D721Med (cell line): ENCODE data around the gene ZNF197.
A peak's percentile ranks its signal among the peaks of the same experiment; 100 is the strongest.

Source experiments
- DNase-seq: peaks from one replicate; pipeline ENCODE4 v3.0.0; 2011; ENCODE audit warnings: low spot score; ENCODE audit not compliant: insufficient read length
- FAIRE-seq: peaks from 2 replicates; lab custom pipeline; 2011; peaks lifted over from hg19 to GRCh38; lab: Jason Lieb, UNC
- TF ChIP-seq, protein P1 (sequence below): IDR thresholded peaks from 2 replicates; pipeline ENCODE4 v1.5.1; 2012; ENCODE audit warnings: mild to moderate bottlenecking, control low read depth; ENCODE audit not compliant: insufficient read depth; ENCODE audit errors: missing control alignments

Gene ZNF197

DNA sequence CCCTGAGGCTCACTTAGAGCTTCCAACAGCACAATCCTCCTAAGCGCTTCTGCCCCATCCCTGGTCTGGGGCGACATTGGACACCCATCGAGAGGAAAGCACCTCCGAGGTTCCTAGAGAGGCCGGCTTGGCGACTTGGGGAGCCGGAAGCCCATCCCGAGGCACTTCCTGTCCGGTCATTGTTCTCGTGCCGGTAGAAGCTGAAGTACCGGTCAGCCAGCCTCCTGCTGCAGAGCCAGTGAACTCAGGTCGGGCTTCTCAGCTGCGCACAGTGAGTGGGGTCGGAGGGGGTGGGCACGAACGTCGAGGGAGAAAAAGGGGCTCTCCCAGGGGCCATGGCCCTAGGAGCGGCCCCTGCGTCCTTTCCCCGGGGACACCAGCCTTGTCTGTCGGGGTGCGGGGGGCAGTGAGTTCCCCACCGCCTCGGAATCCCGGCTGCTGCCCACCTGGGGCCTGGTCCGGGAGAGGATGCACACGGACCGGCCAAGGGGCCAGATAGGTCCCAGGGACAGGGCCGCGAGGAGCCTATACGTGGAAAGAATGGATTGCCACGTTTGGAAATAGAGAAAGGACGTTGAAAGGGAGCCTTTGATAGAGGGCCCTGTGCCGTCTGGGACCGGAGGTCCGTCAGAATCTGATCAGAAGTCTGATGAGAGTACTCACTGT lies 23.9 kb downstream of the ZNF197 start, which contains the start of gene ZNF35:
Gene ZNF35, plus strand, starts transcription at position 169 of the 666 bp plus-strand sequence. CDS start 2,336 bp downstream, outside the sequence.
- TF ChIP-seq, protein P1, sequence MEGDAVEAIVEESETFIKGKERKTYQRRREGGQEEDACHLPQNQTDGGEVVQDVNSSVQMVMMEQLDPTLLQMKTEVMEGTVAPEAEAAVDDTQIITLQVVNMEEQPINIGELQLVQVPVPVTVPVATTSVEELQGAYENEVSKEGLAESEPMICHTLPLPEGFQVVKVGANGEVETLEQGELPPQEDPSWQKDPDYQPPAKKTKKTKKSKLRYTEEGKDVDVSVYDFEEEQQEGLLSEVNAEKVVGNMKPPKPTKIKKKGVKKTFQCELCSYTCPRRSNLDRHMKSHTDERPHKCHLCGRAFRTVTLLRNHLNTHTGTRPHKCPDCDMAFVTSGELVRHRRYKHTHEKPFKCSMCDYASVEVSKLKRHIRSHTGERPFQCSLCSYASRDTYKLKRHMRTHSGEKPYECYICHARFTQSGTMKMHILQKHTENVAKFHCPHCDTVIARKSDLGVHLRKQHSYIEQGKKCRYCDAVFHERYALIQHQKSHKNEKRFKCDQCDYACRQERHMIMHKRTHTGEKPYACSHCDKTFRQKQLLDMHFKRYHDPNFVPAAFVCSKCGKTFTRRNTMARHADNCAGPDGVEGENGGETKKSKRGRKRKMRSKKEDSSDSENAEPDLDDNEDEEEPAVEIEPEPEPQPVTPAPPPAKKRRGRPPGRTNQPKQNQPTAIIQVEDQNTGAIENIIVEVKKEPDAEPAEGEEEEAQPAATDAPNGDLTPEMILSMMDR = no peak
- FAIRE-seq (no peak), DNase-seq (peak; percentile 75)

DNA sequence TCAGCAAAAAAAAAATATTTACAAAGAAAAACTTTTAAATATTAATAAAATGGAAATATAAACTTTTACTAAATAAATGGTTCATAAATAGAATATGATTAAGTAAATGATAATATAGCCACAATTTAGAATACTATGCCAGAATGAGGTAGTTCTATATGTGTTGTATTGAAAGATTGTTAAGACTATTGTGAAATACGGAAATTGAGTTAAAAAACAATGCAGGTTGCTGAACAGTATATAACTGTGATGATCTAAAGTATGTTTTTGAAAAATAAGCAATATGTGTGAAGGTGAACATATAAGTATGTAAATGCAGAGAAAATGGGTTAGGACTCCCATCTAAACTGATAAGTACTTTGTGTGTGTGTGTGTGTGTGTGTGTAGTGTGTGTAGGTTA lies 24.9 kb downstream of the ZNF197 start:
- no peak for DNase-seq
- TF ChIP-seq, protein P1 = no peak
- FAIRE-seq = no peak

DNA sequence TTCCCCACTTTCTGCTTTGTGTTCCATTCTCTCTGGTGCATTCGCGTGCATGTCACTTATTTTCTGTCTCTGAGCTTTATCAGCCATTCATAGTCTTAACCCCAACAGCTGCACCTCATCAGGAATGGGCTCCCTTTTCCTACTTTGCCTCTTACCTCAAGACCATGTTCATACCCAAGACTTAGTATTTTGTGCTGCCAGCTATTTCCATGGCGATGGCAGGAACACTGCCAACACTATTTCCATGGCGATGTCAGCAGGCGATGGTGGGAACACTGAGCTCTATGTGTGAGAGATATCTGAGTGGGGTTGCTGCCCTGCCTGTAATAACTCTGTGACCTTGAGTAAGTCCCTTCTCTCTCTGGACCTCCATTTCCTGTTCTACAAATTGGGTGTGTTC lies 29.2 kb downstream of the ZNF197 start:
- TF ChIP-seq, protein P1 = no peak
- DNase-seq = no peak
- no peak for FAIRE-seq

DNA sequence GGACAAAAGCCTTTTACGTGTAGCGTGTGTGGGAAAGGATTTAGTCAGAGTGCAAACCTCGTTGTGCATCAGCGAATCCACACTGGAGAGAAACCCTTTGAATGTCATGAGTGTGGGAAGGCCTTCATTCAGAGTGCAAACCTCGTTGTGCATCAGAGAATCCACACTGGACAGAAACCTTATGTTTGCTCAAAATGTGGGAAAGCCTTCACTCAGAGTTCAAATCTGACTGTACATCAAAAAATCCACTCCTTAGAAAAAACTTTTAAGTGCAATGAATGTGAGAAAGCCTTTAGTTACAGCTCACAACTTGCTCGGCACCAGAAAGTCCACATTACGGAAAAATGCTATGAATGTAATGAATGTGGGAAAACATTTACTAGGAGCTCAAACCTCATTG lies 34.2 kb downstream of the ZNF197 start:
- DNase-seq (no peak), FAIRE-seq (no peak)
- TF ChIP-seq, protein P1 = no peak

DNA sequence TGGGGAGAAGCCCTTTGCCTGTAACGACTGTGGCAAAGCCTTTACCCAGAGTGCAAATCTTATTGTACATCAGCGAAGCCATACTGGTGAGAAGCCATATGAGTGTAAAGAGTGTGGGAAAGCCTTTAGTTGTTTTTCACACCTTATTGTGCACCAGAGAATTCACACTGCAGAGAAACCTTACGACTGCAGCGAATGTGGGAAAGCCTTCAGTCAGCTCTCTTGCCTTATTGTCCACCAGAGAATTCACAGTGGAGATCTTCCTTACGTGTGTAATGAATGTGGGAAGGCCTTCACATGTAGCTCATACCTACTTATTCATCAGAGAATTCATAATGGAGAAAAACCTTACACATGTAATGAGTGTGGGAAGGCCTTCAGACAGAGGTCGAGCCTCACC lies 34.6 kb downstream of the ZNF197 start:
- DNase-seq (no peak), FAIRE-seq (no peak)
- TF ChIP-seq, protein P1 = no peak

DNA sequence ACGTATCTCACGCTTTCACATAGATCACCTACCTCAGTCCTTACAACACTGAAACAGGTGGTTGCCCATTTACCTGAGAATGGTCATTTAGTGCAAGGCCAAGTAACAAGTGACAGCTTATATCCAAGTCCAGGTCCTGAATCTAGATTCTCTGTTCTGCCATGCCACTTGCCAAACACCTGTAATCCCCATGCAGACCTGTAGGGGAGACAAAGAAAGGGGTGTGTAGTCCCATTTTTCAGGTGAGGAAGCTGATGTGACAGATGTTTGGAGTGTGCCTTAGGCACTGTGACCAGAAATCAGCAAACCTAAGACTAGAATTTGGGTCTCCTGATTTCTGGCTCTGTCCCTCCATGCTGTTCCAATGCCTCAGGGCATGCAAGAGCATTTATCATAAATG lies 36.4 kb downstream of the ZNF197 start:
- TF ChIP-seq, protein P1 = no peak
- DNase-seq = no peak
- no peak for FAIRE-seq

DNA sequence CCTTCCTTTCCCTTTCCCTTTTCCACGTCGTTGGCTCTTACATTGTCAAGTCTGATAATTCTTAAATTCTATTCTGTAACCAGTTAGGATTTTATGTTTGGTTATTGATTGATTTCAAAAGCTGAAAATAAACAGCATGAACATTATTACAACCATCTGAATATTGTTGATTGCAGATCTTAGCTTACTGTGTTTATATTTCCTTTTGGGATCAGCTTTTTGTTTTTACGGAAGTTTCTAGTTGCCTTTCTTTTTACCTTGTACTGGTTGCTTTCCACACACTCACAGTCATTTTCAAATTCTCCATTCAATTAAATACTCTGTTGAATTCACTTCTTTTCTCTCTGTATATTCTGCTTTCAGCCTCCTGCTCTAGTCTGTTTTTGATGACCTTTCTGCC lies 40.3 kb downstream of the ZNF197 start:
- TF ChIP-seq, protein P1 = no peak
- DNase-seq (no peak), FAIRE-seq (no peak)
